DOHH2 (cell line): Measurements from ENCODE around the gene MUC20.

Source experiments
- H3F3A ChIP-seq: fragments of 200-600 bp; sonication (generic), shearing (Covaris generic); 2 replicates; pipeline ENCODE4 v1.6.0; 2016; ENCODE audit warnings: antibody characterized with exemption, mild to moderate bottlenecking; ENCODE audit not compliant: control insufficient read depth, insufficient read depth
- H3K27ac ChIP-seq: fragments of 200-600 bp; sonication (generic); 2 replicates; pipeline ENCODE4 v1.5.1; 2014; ENCODE audit warnings: low read depth, mild to moderate bottlenecking, low read length, moderate library complexity
- H3K27me3 ChIP-seq: fragments of 200-600 bp; sonication (generic); 2 replicates; pipeline ENCODE4 v1.6.1; 2014; ENCODE audit warnings: mild to moderate bottlenecking, low read length, mixed read lengths; ENCODE audit not compliant: control insufficient read depth
- H3K36me3 ChIP-seq: fragments of 200-600 bp; sonication (generic); 2 replicates; pipeline ENCODE4 v1.6.1; 2014; ENCODE audit warnings: mild to moderate bottlenecking, low read length, moderate library complexity, mixed read lengths; ENCODE audit not compliant: control insufficient read depth
- H3K4me1 ChIP-seq: fragments of 200-600 bp; sonication (generic); 2 replicates; pipeline ENCODE4 v1.6.1; 2014; ENCODE audit warnings: mild to moderate bottlenecking, low read length, mixed read lengths; ENCODE audit not compliant: control insufficient read depth
- H3K4me2 ChIP-seq: fragments of 200-600 bp; sonication (generic); 2 replicates; pipeline ENCODE4 v1.6.0; 2014; ENCODE audit warnings: mild to moderate bottlenecking, low read length, moderate library complexity
- H3K4me3 ChIP-seq: fragments of 200-600 bp; sonication (generic); 2 replicates; pipeline ENCODE4 v1.5.1; 2014; ENCODE audit warnings: mild to moderate bottlenecking, low read length, mixed read lengths
- H3K79me2 ChIP-seq: fragments of 200-600 bp; sonication (generic); 2 replicates; pipeline ENCODE4 v1.6.1; 2014; ENCODE audit warnings: mild to moderate bottlenecking, low read length, mixed read lengths; ENCODE audit not compliant: control insufficient read depth
- H3K9me2 ChIP-seq: fragments of 200-600 bp; sonication (generic); replicated peaks from 2 replicates; pipeline ENCODE4 v1.6.1; 2014; ENCODE audit warnings: mild to moderate bottlenecking, low read length, mixed read lengths; ENCODE audit not compliant: control insufficient read depth
- H3K9me3 ChIP-seq: fragments of 200-600 bp; sonication (generic); 2 replicates; pipeline ENCODE4 v1.6.1; 2014; ENCODE audit warnings: antibody characterized with exemption, low read length, mixed read lengths; ENCODE audit not compliant: control insufficient read depth, insufficient read depth
- H4K20me1 ChIP-seq: fragments of 200-600 bp; sonication (generic); 2 replicates; pipeline ENCODE4 v1.6.0; 2014; ENCODE audit warnings: low read depth, mild to moderate bottlenecking, antibody characterized with exemption, low read length, moderate library complexity; ENCODE audit not compliant: control insufficient read depth, insufficient read depth
- EZH2phosphoT487 ChIP-seq: fragments of 200-600 bp; sonication (generic); IDR thresholded peaks from 2 replicates; pipeline ENCODE4 v1.6.1; 2017; ENCODE audit warnings: borderline replicate concordance, mild to moderate bottlenecking, antibody characterized with exemption, low read length, moderate library complexity, mixed read lengths
- TF ChIP-seq, protein P1 (sequence below): fragments of 200-600 bp; sonication (generic); IDR thresholded peaks from one replicate; pipeline ENCODE4 v1.5.1; 2014; ENCODE audit warnings: antibody characterized with exemption, mild to moderate bottlenecking, low read depth, low read length; ENCODE audit not compliant: poor library complexity, severe bottlenecking

MUC20 gene

DNA sequence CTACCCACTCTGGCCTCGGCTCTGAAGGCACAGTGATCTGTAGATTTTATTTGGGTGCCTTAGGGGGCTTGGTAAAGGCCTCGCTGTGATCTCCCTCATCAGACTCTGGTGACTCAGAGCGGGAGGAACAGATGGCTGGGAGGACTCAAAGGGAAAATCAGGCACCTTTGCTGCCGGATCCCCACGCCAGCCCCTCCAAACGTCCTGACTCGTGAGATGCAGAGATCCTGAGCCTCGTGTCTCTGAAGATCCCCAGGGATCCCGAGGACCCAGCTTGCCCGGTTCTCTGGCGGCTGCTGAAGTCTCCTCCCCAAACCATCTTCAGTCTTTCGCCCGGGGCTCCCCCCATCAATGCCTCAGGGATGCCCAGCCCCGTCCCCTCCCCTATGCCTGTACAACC, 32.8 kb downstream of the MUC20 start:
- no peak overlapping the region for H3K27ac ChIP-seq
- H3K4me3 ChIP-seq: no peak overlapping the region
- no peak for TF ChIP-seq EZH2phosphoT487
- TF ChIP-seq, protein P1, sequence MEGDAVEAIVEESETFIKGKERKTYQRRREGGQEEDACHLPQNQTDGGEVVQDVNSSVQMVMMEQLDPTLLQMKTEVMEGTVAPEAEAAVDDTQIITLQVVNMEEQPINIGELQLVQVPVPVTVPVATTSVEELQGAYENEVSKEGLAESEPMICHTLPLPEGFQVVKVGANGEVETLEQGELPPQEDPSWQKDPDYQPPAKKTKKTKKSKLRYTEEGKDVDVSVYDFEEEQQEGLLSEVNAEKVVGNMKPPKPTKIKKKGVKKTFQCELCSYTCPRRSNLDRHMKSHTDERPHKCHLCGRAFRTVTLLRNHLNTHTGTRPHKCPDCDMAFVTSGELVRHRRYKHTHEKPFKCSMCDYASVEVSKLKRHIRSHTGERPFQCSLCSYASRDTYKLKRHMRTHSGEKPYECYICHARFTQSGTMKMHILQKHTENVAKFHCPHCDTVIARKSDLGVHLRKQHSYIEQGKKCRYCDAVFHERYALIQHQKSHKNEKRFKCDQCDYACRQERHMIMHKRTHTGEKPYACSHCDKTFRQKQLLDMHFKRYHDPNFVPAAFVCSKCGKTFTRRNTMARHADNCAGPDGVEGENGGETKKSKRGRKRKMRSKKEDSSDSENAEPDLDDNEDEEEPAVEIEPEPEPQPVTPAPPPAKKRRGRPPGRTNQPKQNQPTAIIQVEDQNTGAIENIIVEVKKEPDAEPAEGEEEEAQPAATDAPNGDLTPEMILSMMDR: no peak
- H3F3A ChIP-seq: no peaks in the 10 kb centered on the region
- no peaks in the 10 kb centered on the region for H3K9me2 ChIP-seq
- H3K4me2 ChIP-seq: no peak overlapping the region
- H3K4me1 ChIP-seq: no peaks in the 10 kb centered on the region
- H3K9me3 ChIP-seq: no peaks in the 10 kb centered on the region
- no peaks in the 10 kb centered on the region for H3K36me3 ChIP-seq
- H3K27me3 ChIP-seq: no peaks in the 10 kb centered on the region
- H4K20me1 ChIP-seq: no peaks in the 10 kb centered on the region
- no peaks in the 10 kb centered on the region for H3K79me2 ChIP-seq

GRCh38 chr3:195754141-195754540, 33.4 kb downstream of the MUC20 start:
- H3K27me3 ChIP-seq: no peaks in the 10 kb centered on the region
- no peaks in the 10 kb centered on the region for H3K9me3 ChIP-seq
- no peaks in the 10 kb centered on the region for H3K36me3 ChIP-seq
- no peak overlapping the region for H3K4me2 ChIP-seq
- H4K20me1 ChIP-seq: no peaks in the 10 kb centered on the region
- no peak overlapping the region for H3K4me3 ChIP-seq
- TF ChIP-seq EZH2phosphoT487: no peak
- TF ChIP-seq, protein P1: no peak
- no peaks in the 10 kb centered on the region for H3K9me2 ChIP-seq
- no peaks in the 10 kb centered on the region for H3K79me2 ChIP-seq
- no peak overlapping the region for H3K27ac ChIP-seq
- no peaks in the 10 kb centered on the region for H3K4me1 ChIP-seq
- H3F3A ChIP-seq: no peaks in the 10 kb centered on the region

- no peak for TF ChIP-seq EZH2phosphoT487
- TF ChIP-seq, protein P1: no peak
- no peaks in the 10 kb centered on the region for H3F3A ChIP-seq
- no peaks in the 10 kb centered on the region for H3K27me3 ChIP-seq
- no peaks in the 10 kb centered on the region for H3K79me2 ChIP-seq
- no peaks in the 10 kb centered on the region for H4K20me1 ChIP-seq
- H3K27ac ChIP-seq: no peak overlapping the region
- H3K4me2 ChIP-seq: no peak overlapping the region
- H3K9me3 ChIP-seq: no peaks in the 10 kb centered on the region
- H3K4me3 ChIP-seq: no peak overlapping the region
- H3K9me2 ChIP-seq: no peaks in the 10 kb centered on the region
- H3K4me1 ChIP-seq: no peaks in the 10 kb centered on the region
- H3K36me3 ChIP-seq: no peaks in the 10 kb centered on the region
These were observed 34.1 kb downstream of the MUC20 start for GRCh38 chr3:195754906-195755305.

GRCh38 chr3:195755391-195755790, 34.6 kb downstream of the MUC20 start:
- Histone ChIP-seq H3F3A (no peaks in the 10 kb centered on the region), H3K9me3 (no peaks in the 10 kb centered on the region), H3K9me2 (no peaks in the 10 kb centered on the region), H3K27ac (no peak overlapping the region), H3K4me3 (no peak overlapping the region), H3K27me3 (no peaks in the 10 kb centered on the region), H3K4me1 (no peaks in the 10 kb centered on the region), H3K36me3 (no peaks in the 10 kb centered on the region), H3K79me2 (no peaks in the 10 kb centered on the region), H4K20me1 (no peaks in the 10 kb centered on the region), H3K4me2 (no peak overlapping the region)
- no peak for TF ChIP-seq EZH2phosphoT487
- TF ChIP-seq, protein P1: no peak
